ENCODE data around the gene SOCS3.
"Not testable (repeated sequence)": the region's sequence is repeated elsewhere in the genome, so short reads cannot be mapped to it uniquely, and the experiment has no call there.

The SOCS3 gene

GRCh38 chr17:78329263-78330059 is 30.4 kb downstream of the SOCS3 start:
- no peak for DNase-seq (ENCODE audit: low spot score)

- no peak for DNase-seq (ENCODE audit: low spot score)
Observed at GRCh38 chr17:78327880-78328279, 32.0 kb downstream of the SOCS3 start.

- DNase-seq (ENCODE audit: low spot score): no peak
Observed at GRCh38 chr17:78325076-78325687, 34.7 kb downstream of the SOCS3 start.

DNA sequence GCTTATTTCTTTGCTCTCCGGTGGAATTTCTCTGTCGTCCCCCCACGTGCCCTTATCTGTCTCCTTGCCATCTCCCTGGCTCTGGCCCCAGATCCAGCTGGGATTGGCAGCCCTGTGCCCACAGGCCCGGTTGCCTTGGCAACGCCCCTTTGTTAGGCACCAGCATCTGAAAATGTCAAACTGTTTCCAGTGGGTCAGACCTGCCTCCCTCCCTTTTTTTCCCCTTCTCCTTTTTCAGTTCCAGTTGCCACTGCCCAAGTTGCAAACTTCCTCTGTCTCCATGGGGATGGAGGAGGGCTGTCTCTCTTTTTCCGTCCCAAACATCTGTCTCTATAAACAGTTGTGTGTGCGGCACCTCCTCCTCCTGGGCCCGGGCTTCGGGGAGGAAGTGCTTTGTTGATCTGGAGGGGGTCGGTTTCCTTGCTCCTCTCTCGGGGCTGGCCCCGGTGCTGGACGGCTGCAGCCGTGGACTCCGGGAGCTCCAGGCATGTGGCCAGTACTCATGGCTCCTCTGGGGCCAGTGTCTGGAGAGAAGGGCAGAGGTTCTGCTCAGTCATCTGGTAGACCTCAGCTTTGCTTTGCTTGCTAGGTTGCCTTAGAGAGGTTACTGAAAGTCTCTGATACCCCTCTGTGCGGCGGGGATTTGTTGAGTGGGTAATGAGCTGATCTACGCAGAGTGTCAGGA is 35.3 kb downstream of the SOCS3 start:
- DNase-seq (ENCODE audit: low spot score): no peak

DNA sequence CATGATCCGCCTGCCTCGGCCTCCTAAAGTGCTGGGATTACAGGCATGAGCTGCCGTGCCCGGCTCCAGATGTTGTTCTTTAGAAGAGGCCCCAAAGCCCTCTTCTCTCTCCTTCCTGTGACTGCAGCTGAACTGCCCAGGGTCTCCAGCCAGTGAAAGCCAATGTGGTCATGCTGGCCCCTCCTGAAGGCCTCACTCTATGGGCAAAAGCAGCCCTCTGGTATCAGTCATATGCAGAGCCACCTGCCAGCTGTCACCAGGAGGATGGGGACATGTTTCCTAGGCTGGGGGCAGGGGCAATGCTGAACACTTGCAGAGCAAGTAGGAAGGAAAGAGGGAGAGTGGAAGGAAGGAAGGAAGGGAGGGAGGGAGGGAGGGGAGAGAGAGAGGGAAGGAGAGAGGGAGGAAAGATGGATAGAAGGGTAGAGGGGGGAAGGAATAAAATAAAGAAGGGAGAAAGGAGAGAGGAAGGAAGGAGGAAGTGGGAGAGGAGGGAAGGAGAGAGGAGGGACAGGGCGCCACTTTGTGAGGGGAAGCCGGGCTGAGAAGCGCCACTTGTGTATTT is 36.0 kb downstream of the SOCS3 start:
- DNase-seq (ENCODE audit: low spot score): no peak

- no peak for DNase-seq (ENCODE audit: low spot score)
Observed at GRCh38 chr17:78322858-78323455, 36.9 kb downstream of the SOCS3 start.

DNA sequence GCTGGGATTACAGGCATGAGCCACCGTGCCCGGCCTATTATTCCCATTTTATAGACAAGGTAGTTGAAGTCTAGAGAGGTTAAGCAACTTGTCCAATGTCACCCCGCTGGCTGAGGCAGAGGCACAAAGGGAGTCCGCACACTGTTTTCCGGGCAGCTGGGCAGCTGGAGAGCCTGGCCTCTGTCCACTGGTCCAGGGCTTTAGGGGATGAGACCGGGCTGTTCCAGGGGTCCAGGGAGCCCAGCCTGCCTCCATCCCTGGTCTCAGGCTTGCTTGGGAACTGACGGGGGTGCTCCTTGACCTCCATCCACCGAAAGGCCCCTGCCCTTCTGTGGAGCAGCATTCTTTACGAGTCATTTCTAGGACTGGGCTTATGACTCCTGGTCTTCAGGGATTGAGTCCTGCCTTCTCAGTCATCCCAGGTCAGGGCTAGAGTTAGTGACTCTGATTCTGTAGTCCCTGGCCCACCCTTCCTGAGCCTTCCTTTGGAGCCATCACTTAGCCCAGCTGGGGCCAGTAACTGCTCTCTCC is 37.5 kb downstream of the SOCS3 start:
- DNase-seq (ENCODE audit: low spot score): no peak

DNA sequence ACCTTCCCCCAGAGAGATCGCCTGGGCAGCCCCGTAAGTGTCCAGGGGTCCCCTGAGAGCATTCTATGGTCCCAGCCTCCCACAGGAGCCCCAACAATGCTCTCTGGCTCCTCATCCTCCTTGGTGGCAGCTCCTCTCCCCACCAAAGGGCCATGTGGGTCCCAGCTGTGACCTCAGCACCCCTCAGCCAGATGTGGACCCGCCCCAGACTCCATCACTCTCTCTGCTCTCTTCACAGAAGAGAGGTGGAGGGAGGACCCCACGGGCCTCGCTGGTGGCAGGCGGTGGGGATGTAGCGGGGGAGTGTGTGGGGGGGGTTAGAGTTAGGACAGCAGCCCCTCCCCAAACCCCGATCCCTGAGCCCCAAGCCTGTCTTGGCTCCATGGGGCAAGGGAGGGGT is 41.0 kb downstream of the SOCS3 start:
- no peak for DNase-seq (ENCODE audit: low spot score)

DNA sequence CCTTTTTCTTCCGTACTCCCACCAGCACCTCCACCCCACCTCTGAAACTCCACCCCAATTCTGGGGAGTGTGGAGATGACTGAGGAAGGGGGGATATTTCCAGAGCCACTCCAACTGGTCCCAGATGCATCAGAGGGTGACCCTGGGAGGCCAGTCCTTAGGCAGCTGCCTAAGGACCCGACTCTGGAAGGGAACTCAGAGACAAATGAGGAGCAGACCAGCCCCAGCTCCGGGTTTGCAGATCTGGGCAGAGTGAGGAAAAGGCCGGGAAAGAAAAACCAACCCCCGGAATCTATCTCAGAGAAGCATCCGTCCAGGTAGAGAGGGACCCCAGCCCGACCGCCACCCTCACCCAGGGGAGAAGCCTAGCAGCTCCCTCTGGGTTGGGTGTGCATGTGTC is 41.5 kb downstream of the SOCS3 start:
- no peak for DNase-seq (ENCODE audit: low spot score)

GRCh38 chr17:78317794-78318400 is 42.0 kb downstream of the SOCS3 start:
- no peak for DNase-seq (ENCODE audit: low spot score)

DNA sequence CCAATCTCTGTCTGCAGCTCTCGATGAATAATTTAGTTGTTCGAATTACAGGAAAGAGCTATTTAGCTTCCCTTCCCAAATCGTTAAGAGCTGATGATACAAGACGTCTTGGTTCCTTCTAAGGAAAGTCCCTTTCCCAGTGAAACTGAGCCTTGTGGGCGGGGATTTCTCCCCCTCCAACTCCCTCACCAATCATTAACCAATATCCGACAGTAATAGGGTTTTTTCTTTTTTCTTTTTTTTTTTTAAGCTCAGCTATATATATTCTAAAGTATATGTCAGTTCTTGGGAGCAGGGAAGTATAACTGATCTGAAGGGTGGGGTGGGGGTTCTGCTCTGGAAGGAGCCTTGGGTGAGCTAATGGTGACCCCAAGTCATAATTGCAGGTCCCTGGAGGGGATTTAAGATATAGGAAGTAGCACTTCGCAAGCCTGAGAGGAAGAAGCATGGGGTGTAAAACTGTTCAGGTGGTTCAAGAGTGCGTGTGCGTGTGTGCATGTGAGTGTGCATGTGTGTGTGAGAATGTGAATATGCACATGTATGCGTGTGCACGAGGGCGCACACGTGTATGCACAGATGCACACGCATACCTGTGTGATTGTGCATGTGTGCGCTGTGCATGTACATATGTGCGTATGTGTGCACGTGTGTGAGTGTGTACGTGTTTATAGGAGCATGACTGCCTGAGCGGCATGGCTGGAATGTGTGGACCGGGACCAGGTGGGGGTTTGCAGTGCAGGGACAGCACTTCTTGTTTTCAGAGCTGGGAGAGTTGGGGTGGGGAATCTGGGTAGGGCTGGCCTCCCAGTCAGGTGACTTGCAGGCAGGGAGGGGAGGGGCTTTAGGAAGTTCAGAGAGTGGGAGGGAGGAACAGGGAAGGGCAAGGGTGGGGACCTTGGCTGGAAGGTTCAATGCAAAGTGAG is 42.7 kb downstream of the SOCS3 start:
- no peak for DNase-seq (ENCODE audit: low spot score)

DNA sequence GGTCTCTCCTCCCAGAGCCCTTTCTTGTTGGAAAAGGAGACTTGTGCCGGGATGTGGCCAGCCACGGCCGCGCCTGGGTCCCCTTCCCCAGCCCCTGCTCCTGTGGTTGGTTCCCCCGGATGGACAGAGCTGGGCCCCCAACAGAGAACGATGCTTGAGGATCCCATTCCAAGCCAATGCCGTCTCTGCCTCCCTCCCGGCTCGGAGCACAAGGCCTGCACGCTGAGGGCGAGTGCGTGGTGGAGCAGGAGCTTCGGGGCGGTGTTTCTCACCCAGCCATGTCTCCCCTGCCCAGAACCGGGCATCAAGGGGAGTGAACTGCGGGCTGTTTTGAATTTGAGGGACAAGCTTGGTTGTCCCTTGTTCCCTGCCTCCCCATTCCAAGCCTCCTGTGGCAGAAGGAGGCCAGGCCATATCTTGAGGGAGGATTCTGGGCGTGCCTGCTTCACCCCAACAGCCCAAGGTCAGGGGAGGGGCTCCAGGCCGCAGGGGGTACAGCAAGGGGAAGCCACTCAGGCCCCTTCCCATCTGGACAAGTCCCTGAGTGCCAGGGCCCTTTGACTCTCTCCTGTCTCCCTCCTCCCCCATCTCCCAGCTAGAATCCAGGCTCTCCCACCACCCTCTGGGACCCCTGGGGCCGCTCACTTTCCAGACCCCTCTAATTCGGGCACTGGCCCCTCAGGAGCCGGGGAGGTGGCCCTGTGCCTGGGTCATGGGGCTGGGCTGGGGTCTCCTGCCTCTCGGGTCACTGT is 43.6 kb downstream of the SOCS3 start:
- DNase-seq (ENCODE audit: low spot score): no peak

DNA sequence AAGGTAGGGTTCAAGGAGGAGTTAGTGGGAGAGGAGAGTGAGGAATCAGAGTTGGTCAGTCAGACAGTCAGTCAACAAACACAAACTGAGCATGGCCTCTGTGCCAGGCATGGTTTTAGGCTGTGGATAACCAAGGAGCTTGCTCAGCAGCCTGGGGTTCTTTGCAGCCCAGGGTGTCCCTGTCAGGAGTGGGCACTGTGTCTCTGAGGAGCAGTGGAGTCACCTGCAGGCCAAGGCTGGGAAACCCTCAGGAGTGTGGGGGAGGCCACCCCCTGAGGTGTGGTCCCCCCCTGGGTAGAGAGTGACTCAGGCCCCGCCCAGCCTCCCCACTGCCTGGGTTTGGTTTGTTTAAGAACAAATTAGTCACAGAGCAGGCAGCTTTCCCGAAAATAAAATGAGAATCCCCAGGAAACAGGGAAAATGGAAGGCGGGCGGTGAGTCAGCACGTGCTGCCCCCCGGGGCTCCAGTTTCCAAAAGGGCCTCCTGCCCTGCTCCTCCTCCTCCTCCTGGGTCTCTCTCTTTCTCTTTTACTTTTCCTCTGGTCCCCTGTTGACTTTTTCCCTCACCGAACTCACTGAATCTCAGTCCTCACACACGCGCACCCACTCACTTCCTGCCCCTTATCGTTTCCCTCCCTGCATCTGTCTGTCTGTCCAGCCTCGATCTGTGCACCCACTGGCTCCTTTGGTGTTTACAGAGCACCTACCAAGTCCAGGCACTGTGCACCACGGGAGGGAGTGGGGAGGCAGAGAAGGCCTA is 44.3 kb downstream of the SOCS3 start:
- DNase-seq (ENCODE audit: low spot score): no peak

- no peak for DNase-seq (ENCODE audit: low spot score)
Observed at GRCh38 chr17:78314683-78315354, 45.1 kb downstream of the SOCS3 start.

DNA sequence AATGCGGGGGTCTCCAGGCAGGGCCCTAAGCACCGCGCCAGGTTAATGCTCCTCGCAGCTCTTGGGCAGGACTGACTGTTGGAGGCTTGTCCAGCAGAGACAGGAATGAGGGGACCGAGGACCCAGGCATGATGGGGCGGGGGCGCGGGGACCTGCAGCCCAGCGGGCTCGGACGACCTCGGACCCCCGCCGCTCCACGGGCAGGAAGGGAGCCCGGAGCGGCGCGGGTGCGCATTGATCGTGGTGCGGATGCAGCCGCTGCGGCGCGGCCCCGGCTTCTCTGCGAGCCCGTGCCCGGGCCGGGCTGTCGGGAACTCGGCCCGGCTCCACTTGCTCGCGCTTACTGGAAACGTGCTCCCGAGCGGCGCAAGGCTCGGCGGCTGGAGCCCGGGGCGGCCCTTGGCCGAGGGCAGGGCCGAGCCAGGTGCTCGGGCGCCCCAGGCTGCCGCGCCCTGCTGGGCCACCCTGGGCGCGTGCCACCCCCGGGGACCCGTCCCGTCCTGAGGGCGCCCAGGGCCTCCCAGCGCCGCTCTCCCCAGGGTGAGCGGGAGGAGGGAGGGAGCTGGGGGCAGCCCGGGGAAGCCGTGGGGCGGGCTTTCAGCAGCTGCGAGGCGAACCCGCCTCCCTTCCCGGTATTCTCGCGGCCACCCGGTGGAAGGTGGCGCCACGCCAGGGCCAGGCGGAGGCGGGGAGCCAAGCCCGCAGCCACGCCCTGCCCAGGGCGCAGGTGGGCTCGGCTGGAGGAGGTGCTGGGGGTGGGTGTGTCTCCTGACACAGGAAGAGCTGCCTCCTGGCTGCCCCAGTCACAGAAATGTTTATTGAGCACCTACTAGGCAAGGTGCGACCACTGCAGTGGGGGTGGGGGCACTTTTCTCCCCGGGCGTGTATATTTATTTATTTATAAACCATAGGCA is 45.9 kb downstream of the SOCS3 start:
- DNase-seq (ENCODE audit: low spot score): peak; percentile 80

- DNase-seq (ENCODE audit: low spot score): not testable (repeated sequence)
Observed at GRCh38 chr17:78309659-78310255, 50.1 kb downstream of the SOCS3 start.

All from germinal center (tissue), 1 donor.